NCI-H2227 (cell line): ENCODE results near the gene PACC1.
"Not testable (repeated sequence)": the region's sequence is repeated elsewhere in the genome, so short reads cannot be mapped to it uniquely, and the experiment has no call there.

ENCODE experiments used
- DNase-seq: peaks from one replicate; lab custom pipeline; 2025; ENCODE audit not compliant: unreplicated experiment; lab: John Stamatoyannopoulos, UW

The PACC1 gene

GRCh38 chr1:212341090-212341489, 73.6 kb downstream of the PACC1 start:
- no peak for DNase-seq

- DNase-seq: no peak
Measured at GRCh38 chr1:212329105-212329504, 85.6 kb downstream of the PACC1 start.

GRCh38 chr1:212328248-212328647, 86.4 kb downstream of the PACC1 start:
- no peak for DNase-seq

GRCh38 chr1:212326541-212326940, 88.1 kb downstream of the PACC1 start:
- DNase-seq: no peak

DNA sequence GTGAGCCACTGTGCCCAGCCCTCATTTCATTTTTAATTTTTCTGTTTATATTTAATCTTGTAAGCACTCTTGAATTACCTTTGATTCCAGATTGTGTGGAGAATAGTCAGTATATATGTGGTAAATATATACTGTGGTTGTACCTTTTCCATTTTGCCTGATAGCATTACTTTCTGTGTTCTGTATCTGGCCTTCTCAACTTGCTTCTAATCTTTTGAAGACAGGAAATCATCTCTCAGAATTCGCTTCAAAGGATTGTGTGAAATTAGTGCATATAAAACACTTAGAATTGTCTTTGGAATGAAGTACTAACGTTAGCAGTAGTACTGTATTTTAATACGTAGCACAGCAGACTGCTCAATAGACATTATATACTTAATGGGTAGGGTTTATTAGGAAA, 91.6 kb downstream of the PACC1 start:
- DNase-seq: no peak

DNA sequence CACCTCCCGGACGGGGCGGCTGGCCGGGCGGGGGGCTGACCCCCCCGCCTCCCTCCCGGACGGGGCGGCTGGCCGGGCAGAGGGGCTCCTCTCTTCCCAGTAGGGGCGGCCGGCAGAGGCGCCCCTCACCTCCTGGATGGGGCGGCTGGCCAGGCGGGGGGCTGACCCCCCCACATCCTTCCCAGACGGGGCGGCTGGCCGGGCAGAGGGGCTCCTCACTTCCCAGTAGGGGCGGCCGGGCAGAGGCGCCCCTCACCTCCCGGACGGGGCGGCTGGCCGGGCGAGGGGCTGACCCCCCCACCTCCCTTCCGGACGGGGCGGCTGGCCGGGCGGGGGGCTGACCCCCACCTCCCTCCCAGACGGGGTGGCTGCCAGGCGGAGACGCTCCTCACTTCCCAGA, 93.7 kb downstream of the PACC1 start:
- not testable (repeated sequence) for DNase-seq

DNA sequence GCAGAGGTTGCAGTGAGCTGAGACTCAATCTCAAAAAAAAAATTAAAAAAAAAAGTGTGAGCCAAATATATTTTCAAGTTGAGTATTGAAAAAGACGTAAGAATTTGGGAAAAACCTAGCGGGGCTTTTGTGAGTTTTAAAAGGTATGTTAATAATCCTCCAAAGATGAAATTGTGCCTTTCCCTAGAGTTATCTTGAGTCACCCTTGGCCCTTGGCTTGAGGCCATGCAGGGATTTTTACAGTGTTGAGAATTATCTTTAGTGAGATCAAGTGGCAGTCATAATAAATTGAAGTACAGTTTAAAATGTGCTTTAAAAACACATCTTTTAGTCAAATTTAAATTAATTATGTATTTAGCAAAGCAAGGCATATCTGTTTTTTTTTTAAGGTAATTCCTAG, 96.8 kb downstream of the PACC1 start:
- DNase-seq: no peak

DNA sequence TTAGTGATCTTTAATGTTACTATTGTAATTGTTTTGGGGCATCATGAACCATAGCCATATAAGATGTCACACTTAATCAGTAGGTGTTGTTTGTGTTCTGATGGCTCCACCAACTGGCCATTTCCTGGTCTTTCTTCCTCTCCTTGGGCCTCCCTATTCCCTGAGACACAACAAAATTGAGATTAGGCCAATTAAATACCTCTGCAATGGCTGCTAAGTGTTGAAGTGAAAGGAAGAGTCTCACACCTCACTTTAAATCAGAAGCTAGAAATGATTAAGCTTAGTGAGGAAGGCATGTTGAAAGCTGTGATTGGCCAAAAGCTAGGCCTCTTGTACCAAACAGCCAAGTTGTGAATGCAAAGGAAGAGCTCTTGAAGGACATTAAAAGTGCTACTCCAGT, 98.8 kb downstream of the PACC1 start:
- DNase-seq: no peak

- DNase-seq: no peak
Measured at GRCh38 chr1:212315184-212315583, 99.5 kb downstream of the PACC1 start.
